B cell (primary cell): ENCODE measurements around the gene FANCI. TPM values are rescaled to one million over a fixed set of nuclear protein-coding genes. Genes with fewer than 3 reads are reported as not detected.

Experiments
- ATAC-seq: fragments of 200-7000 bp; cut with Tn5 transposase; one replicate; pipeline ENCODE4 v1.10.0; 2021; ENCODE audit warnings: low read depth, mild to moderate bottlenecking, moderate number of reproducible peaks, moderate library complexity
- CTCF ChIA-PET: fragments of 350-600 bp; sonication (Branson Sonifier 250); formaldehyde crosslinking; loops from one replicate; lab custom pipeline; 2021; ENCODE audit warnings: antibody characterized with exemption, inconsistent platforms; lab: Charles Lee
- POLR2A ChIA-PET: fragments of 350-600 bp; sonication (Branson Sonifier 250); formaldehyde crosslinking; loops from one replicate; lab custom pipeline; 2021; ENCODE audit warnings: antibody characterized with exemption; lab: Charles Lee
- DNase-seq: peaks from one replicate; pipeline ENCODE4 v3.0.0; 2013
- H2AFZ ChIP-seq: 2 replicates; pipeline ENCODE4 v1.6.1; 2012; ENCODE audit warnings: mild to moderate bottlenecking, low read depth, low read length; ENCODE audit not compliant: insufficient read depth, poor library complexity, severe bottlenecking
- H3K27ac ChIP-seq, 2 donors: 1 replicate in 1 of 2; 2 replicates in 1 of 2; pipeline ENCODE4 v1.5.1; 2012 to 2013; ENCODE audit warnings: low read length in 2 of 2, mild to moderate bottlenecking in 2 of 2, moderate library complexity in 1 of 2
- H3K27me3 ChIP-seq, 4 experiments: fragments of 200-600 bp in 1 of 4; sonication (generic) in 1 of 4; replicated peaks in 1 of 4; 1 replicate in 2 of 4; 2 replicates in 2 of 4; pipeline versions ENCODE4 v1.6.1 to v1.7.0; 2013 to 2016; ENCODE audit warnings: low read length in 3 of 4, mild to moderate bottlenecking in 2 of 4, mixed read lengths in 1 of 4, moderate library complexity in 1 of 4; ENCODE audit not compliant: insufficient read depth in 4 of 4, control insufficient read depth in 3 of 4; ENCODE audit errors: control extremely low read depth in 1 of 4
- H3K36me3 ChIP-seq, 2 experiments: replicated peaks in 1 of 2; 1 replicate in 1 of 2; 2 replicates in 1 of 2; pipeline versions ENCODE4 v1.6.1 to v1.7.1; 2013; ENCODE audit warnings: low read length in 1 of 2; ENCODE audit not compliant: insufficient read depth in 2 of 2, control insufficient read depth in 1 of 2; ENCODE audit errors: control extremely low read depth in 1 of 2, extremely low read depth in 1 of 2
- H3K4me1 ChIP-seq, 2 donors: fragments of 200-600 bp in 1 of 2; sonication (generic) in 1 of 2; 1 replicate in 1 of 2; 2 replicates in 1 of 2; pipeline versions ENCODE4 v1.5.1 to v1.6.1; 2013 to 2017; ENCODE audit warnings: low read length in 2 of 2; ENCODE audit not compliant: control insufficient read depth in 2 of 2, insufficient read depth in 2 of 2
- H3K4me2 ChIP-seq: replicated peaks from 2 replicates; pipeline ENCODE3; 2012; ENCODE audit warnings: mild to moderate bottlenecking, low read depth, low read length; ENCODE audit not compliant: poor library complexity, severe bottlenecking
- H3K4me3 ChIP-seq, 5 experiments: fragments of 200-600 bp in 1 of 5; sonication (generic) in 1 of 5; 1 replicate in 3 of 5; 2 replicates in 2 of 5; pipeline versions ENCODE4 v1.5.1 to v1.7.0; 2011 to 2016; ENCODE audit warnings: low read length in 4 of 5, mild to moderate bottlenecking in 4 of 5, low read depth in 2 of 5, control low read depth in 1 of 5, moderate library complexity in 1 of 5; ENCODE audit not compliant: insufficient read depth in 1 of 5; ENCODE audit errors: control extremely low read depth in 1 of 5, extremely low read depth in 1 of 5
- H3K79me2 ChIP-seq: fragments of 200-600 bp; sonication (generic); one replicate; pipeline ENCODE4 v1.6.0; 2016; ENCODE audit warnings: low read length; ENCODE audit not compliant: control insufficient read depth, insufficient read depth
- H3K9ac ChIP-seq: fragments of 200-600 bp; sonication (generic); 2 replicates; pipeline ENCODE4 v1.6.1; 2017; ENCODE audit warnings: mild to moderate bottlenecking, low read length, moderate library complexity
- H3K9me3 ChIP-seq, 3 donors: one replicate each; pipeline versions ENCODE4 v1.6.1 to v1.7.1; 2013; ENCODE audit warnings: low read length in 2 of 3; ENCODE audit not compliant: control insufficient read depth in 2 of 3, insufficient read depth in 1 of 3; ENCODE audit errors: control extremely low read depth in 1 of 3
- H4K20me1 ChIP-seq: 2 replicates; pipeline ENCODE4 v1.6.0; 2012; ENCODE audit warnings: mild to moderate bottlenecking, low read length; ENCODE audit not compliant: insufficient read depth, control insufficient read depth, poor library complexity, severe bottlenecking
- H3K27ac Mint-ChIP-seq: one replicate; pipeline ENCODE4 v1.8.0; 2021; ENCODE audit warnings: mixed read lengths
- H3K27me3 Mint-ChIP-seq: one replicate; pipeline ENCODE4 v1.8.0; 2021; ENCODE audit warnings: mixed read lengths
- H3K4me1 Mint-ChIP-seq: one replicate; pipeline ENCODE4 v1.8.0; 2021; ENCODE audit warnings: mixed read lengths
- H3K4me3 Mint-ChIP-seq: one replicate; pipeline ENCODE4 v1.8.0; 2021; ENCODE audit warnings: mixed read lengths
- H3K9me3 Mint-ChIP-seq: one replicate; pipeline ENCODE4 v1.8.0; 2022; ENCODE audit warnings: mixed read lengths; ENCODE audit not compliant: insufficient read depth
- CTCF ChIP-seq: fragments of 200-600 bp; IDR thresholded peaks from one replicate; pipeline ENCODE4 v1.8.0; 2022; ENCODE audit warnings: antibody characterized with exemption, mild to moderate bottlenecking
- EZH2 ChIP-seq: IDR thresholded peaks from 2 replicates; pipeline ENCODE4 v1.6.1; 2012; ENCODE audit warnings: borderline replicate concordance, low read depth, mild to moderate bottlenecking, moderate library complexity, low read length; ENCODE audit not compliant: insufficient read depth, poor library complexity, severe bottlenecking
- WGBS: methylation state at CpG from one replicate; pipeline ENCODE4 v1.1.5; 2013; ENCODE audit warnings: missing lambda C conversion rate; ENCODE audit not compliant: insufficient coverage; 5-methylcytosine and 5-hydroxymethylcytosine counted together
- intact Hi-C: fragments of 100-400 bp; cut with micrococcal nuclease; formaldehyde crosslinking; loops from one replicate; pipeline ENCODE4 v1.10.0; 2022
- polyA plus RNA-seq: library from polyadenylated mRNA; depleted of rRNA; stranded (reverse); fragments of >200 nt; gene quantifications from 2 replicates; pipeline ENCODE4 v1.2.3, GENCODE V29; 2012
- total RNA-seq, 2 donors: library from RNA; stranded (reverse); fragments of 120-200 nt in 1 of 2; gene quantifications; 1 replicate in 1 of 2; 2 replicates in 1 of 2; pipeline versions ENCODE4 v1.2.3 to v1.2.4, GENCODE V29; 2013 to 2022

The FANCI gene
- total and polyA plus RNA-seq, 2 donors (not counting 1 experiment from before 2014, with no cell fraction given) = 2.7 to 14.2 TPM

DNA sequence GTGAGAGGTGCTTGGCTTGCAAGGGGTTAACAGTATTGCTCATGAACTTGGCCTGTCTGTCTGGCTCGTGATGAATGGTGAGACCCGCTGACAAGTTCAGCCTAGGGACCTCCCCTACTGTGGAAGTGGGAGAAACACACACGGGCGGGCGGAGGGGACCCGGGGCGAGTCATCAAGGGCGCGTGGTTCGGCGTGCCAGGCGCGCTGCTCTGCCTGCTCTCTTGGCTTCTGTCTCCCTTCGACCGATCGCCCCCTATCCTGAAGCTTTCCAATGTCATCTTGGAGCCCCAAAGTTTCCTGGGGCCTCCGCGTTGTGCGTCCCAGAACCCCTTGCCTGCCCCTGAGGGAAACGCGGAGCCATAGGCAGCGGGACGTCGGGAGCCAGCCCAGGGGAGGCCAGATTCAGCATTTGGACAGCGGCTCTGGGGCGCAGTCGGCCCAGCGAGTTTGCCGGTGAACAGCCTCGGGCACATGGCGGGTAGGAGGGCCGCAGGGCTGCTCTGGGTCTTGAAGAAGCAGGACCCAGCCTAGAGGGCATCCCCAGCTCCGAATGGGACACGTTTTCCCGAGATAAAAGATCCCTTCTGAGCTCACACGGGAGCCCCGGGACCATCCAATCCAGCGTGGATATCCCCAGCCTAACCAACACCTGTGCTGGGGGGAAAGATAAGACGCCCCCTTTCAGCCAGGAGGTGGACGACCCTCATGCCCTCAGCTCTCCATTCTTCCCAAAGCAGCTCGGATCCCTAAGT, 117.8 kb downstream of the FANCI start:
- Histone ChIP-seq H3K4me3 (no peak overlapping the region), H3K4me2 (peak overlapping the region; percentile 56), H3K27me3 (peaks cover 0 to 95% (median 71%) of the 10 kb centered on the region in 4 experiments), H3K79me2 (no peaks in the 10 kb centered on the region), H3K27ac (no peak overlapping the region), H3K9me3 (peaks cover 0 to 40% (median 0%) of the 10 kb centered on the region in 3 donors), H3K9ac (no peak overlapping the region), H4K20me1 (no peaks in the 10 kb centered on the region), H2AFZ (no peak overlapping the region), H3K4me1 (peaks cover 26 to 41% of the 10 kb centered on the region in 2 donors), H3K36me3 (no peaks in the 10 kb centered on the region)
- 16% methylated on average over 41 of the region's 41 CpGs for WGBS
- Mint-ChIP-seq H3K4me1 (peaks cover 16% of the 10 kb centered on the region), H3K9me3 (no peaks in the 10 kb centered on the region), H3K4me3 (peak overlapping the region; percentile 37), H3K27ac (peak overlapping the region; percentile 32), H3K27me3 (peaks cover 76% of the 10 kb centered on the region)
- ChIA-PET POLR2A (no interaction called here), CTCF (interaction anchor here (1.9 to 8.2 kb wide), 4 partner anchors 55 to 112 kb away, joined by 4 to 129 read pairs (median 88); no protein-coding TSS in a partner anchor)
- TF ChIP-seq CTCF = no peak
- no peak for TF ChIP-seq EZH2
- peak; percentile 73 for DNase-seq
- intact Hi-C loops = no loop called here
- no peak for ATAC-seq
